ENCODE results near the gene SHISA4. TPM values are rescaled to one million over a fixed set of nuclear protein-coding genes. Genes with fewer than 3 reads are reported as not detected.

SHISA4 gene
- total RNA-seq, 1 experiment from 2014 or later, result 3.0 TPM

GRCh38 chr1:201880928-201881571 is 7.6 kb upstream of the SHISA4 start:
- CTCF ChIA-PET, result interaction anchor here (0.6 to 2.1 kb wide), 3 partner anchors 15 to 245 kb away, joined by 3 to 7 read pairs (median 3); partner anchors contain the start of gene IPO9
- Histone ChIP-seq H3K4me1 (peaks cover 11% of the 10 kb centered on the region), H3K36me3 (ENCODE audit: control insufficient read depth, insufficient read depth, low read length) (no peaks in the 10 kb centered on the region; the same call in 1 of the 2 replicates), H3K4me3 (ENCODE audit: low read depth, low read length) (no peak overlapping the region), H3K9me3 (no peaks in the 10 kb centered on the region), H3K27me3 (replicated peaks; ENCODE audit: control insufficient read depth, insufficient read depth, low read length) (no peaks in the 10 kb centered on the region)
- no TSS peak for BruUV-seq (replicated peaks)
- no peak for DNase-seq
- H3K4me1 Mint-ChIP-seq (ENCODE audit: low read depth, unreplicated experiment), result peaks cover 21% of the 10 kb centered on the region
- H3K27ac Mint-ChIP-seq (ENCODE audit: unreplicated experiment), result no peak overlapping the region
- peaks cover 53% of the 10 kb centered on the region for H3K36me3 Mint-ChIP-seq (ENCODE audit: insufficient read depth, unreplicated experiment)
- no peak for TF ChIP-seq CTCF (IDR thresholded peaks at IDR 0.05; ENCODE audit: insufficient read depth in 1 of 2, low read depth in 1 of 2, low read length in 1 of 2, severe bottlenecking in 1 of 2, unreplicated experiment in 1 of 2)
- no peak overlapping the region for H3K4me3 Mint-ChIP-seq (ENCODE audit: unreplicated experiment)
- H3K27me3 Mint-ChIP-seq (ENCODE audit: insufficient read depth, unreplicated experiment), result no peaks in the 10 kb centered on the region
- intact Hi-C loops (cut with micrococcal nuclease; ENCODE audit: unreplicated experiment), result no loop called here
- POLR2A ChIA-PET, result no interaction called here
- no peaks in the 10 kb centered on the region for H3K9me3 Mint-ChIP-seq (ENCODE audit: unreplicated experiment)

GRCh38 chr1:201881617-201882016 is 7.1 kb upstream of the SHISA4 start:
- Histone ChIP-seq H3K9me3 (no peaks in the 10 kb centered on the region), H3K4me3 (ENCODE audit: low read depth, low read length) (no peak overlapping the region), H3K36me3 (ENCODE audit: control insufficient read depth, insufficient read depth, low read length) (no peaks in the 10 kb centered on the region), H3K27me3 (replicated peaks; ENCODE audit: control insufficient read depth, insufficient read depth, low read length) (no peaks in the 10 kb centered on the region), H3K4me1 (peaks cover 11% of the 10 kb centered on the region)
- H3K4me1 Mint-ChIP-seq (ENCODE audit: low read depth, unreplicated experiment), result peaks cover 21% of the 10 kb centered on the region
- H3K27me3 Mint-ChIP-seq (ENCODE audit: insufficient read depth, unreplicated experiment), result no peaks in the 10 kb centered on the region
- no peaks in the 10 kb centered on the region for H3K9me3 Mint-ChIP-seq (ENCODE audit: unreplicated experiment)
- POLR2A ChIA-PET, result no interaction called here
- H3K4me3 Mint-ChIP-seq (ENCODE audit: unreplicated experiment), result no peak overlapping the region
- H3K36me3 Mint-ChIP-seq (ENCODE audit: insufficient read depth, unreplicated experiment), result peaks cover 47% of the 10 kb centered on the region
- DNase-seq, result no peak
- BruUV-seq (replicated peaks), result no TSS peak
- CTCF ChIA-PET, result interaction anchor here (0.6 to 2.1 kb wide), 2 partner anchors 14 to 244 kb away, joined by 3 to 7 read pairs; no protein-coding TSS in a partner anchor
- no peak overlapping the region for H3K27ac Mint-ChIP-seq (ENCODE audit: unreplicated experiment)
- intact Hi-C loops (cut with micrococcal nuclease; ENCODE audit: unreplicated experiment), result no loop called here
- no peak for TF ChIP-seq CTCF (IDR thresholded peaks at IDR 0.05; ENCODE audit: insufficient read depth in 1 of 2, low read depth in 1 of 2, low read length in 1 of 2, severe bottlenecking in 1 of 2, unreplicated experiment in 1 of 2)

GRCh38 chr1:201882665-201883132 is 6.0 kb upstream of the SHISA4 start:
- no peak overlapping the region for H3K4me3 ChIP-seq (ENCODE audit: low read depth, low read length)
- H3K4me1 ChIP-seq, result peaks cover 11% of the 10 kb centered on the region
- Mint-ChIP-seq H3K4me3 (ENCODE audit: unreplicated experiment) (no peak overlapping the region), H3K27ac (ENCODE audit: unreplicated experiment) (no peak overlapping the region), H3K4me1 (ENCODE audit: low read depth, unreplicated experiment) (peaks cover 27% of the 10 kb centered on the region), H3K9me3 (ENCODE audit: unreplicated experiment) (no peaks in the 10 kb centered on the region), H3K27me3 (ENCODE audit: insufficient read depth, unreplicated experiment) (no peaks in the 10 kb centered on the region), H3K36me3 (ENCODE audit: insufficient read depth, unreplicated experiment) (peaks cover 37% of the 10 kb centered on the region)
- H3K27me3 ChIP-seq (replicated peaks; ENCODE audit: control insufficient read depth, insufficient read depth, low read length), result no peaks in the 10 kb centered on the region
- no peak for TF ChIP-seq CTCF (IDR thresholded peaks at IDR 0.05; ENCODE audit: insufficient read depth in 1 of 2, low read depth in 1 of 2, low read length in 1 of 2, severe bottlenecking in 1 of 2, unreplicated experiment in 1 of 2)
- DNase-seq, result peak in 1 of 2 experiments; percentile 3
- ChIA-PET POLR2A (interaction anchor here (0.6 kb wide), 1 partner anchor 68 kb away, joined by 3 read pairs; no protein-coding TSS in a partner anchor), CTCF (interaction anchor here (0.7 to 2.1 kb wide), 4 partner anchors 11 to 288 kb away, joined by 3 to 7 read pairs (median 4); no protein-coding TSS in a partner anchor)
- BruUV-seq (replicated peaks), result no TSS peak
- H3K9me3 ChIP-seq, result no peaks in the 10 kb centered on the region
- H3K36me3 ChIP-seq (ENCODE audit: control insufficient read depth, insufficient read depth, low read length), result no peaks in the 10 kb centered on the region
- intact Hi-C loops (cut with micrococcal nuclease; ENCODE audit: unreplicated experiment), result no loop called here

All from Caco-2 (cell line).